Measurements from ENCODE around the gene ACTRT2. TPM values are rescaled to one million over a fixed set of nuclear protein-coding genes. Genes with fewer than 3 reads are reported as not detected.

Gene ACTRT2
- total RNA-seq, 1 donor from 2014 or later = not detected

- no peak for DNase-seq (ENCODE audit: low read depth in 2 of 2)
Observed at GRCh38 chr1:3017440-3018050, 3.7 kb upstream of the ACTRT2 start.

GRCh38 chr1:3018051-3018471 lies 3.2 kb upstream of the ACTRT2 start:
- no peak for DNase-seq (ENCODE audit: low read depth in 2 of 2)

- DNase-seq (ENCODE audit: low read depth in 2 of 2) = no peak
Observed at GRCh38 chr1:3018576-3018975, 2.7 kb upstream of the ACTRT2 start.

GRCh38 chr1:3019007-3019515 lies 2.2 kb upstream of the ACTRT2 start:
- no peak for DNase-seq (ENCODE audit: low read depth in 2 of 2)

GRCh38 chr1:3019516-3020051 lies 1.7 kb upstream of the ACTRT2 start:
- DNase-seq (ENCODE audit: low read depth in 2 of 2) = no peak

GRCh38 chr1:3020263-3020909 lies 881 bp upstream of the ACTRT2 start:
- DNase-seq (ENCODE audit: low read depth in 2 of 2) = no peak

GRCh38 chr1:3021801-3022401 lies 634 bp downstream of the ACTRT2 start:
- no peak for DNase-seq (ENCODE audit: low read depth in 2 of 2)

GRCh38 chr1:3022511-3022973 lies 1.3 kb downstream of the ACTRT2 start:
- no peak for DNase-seq (ENCODE audit: low read depth in 2 of 2)

GRCh38 chr1:3022976-3023375 lies 1.7 kb downstream of the ACTRT2 start:
- no peak for DNase-seq (ENCODE audit: low read depth in 2 of 2)

- no peak for DNase-seq (ENCODE audit: low read depth in 2 of 2)
Observed at GRCh38 chr1:3024019-3024418, 2.8 kb downstream of the ACTRT2 start.

GRCh38 chr1:3024588-3024987 lies 3.3 kb downstream of the ACTRT2 start:
- DNase-seq (ENCODE audit: low read depth in 2 of 2) = no peak

- DNase-seq (ENCODE audit: low read depth in 2 of 2) = no peak
Observed at GRCh38 chr1:3026124-3026523, 4.9 kb downstream of the ACTRT2 start.

GRCh38 chr1:3026581-3027391 lies 5.5 kb downstream of the ACTRT2 start:
- DNase-seq (ENCODE audit: low read depth in 2 of 2) = no peak

GRCh38 chr1:3027611-3028371 lies 6.5 kb downstream of the ACTRT2 start:
- no peak for DNase-seq (ENCODE audit: low read depth in 2 of 2)

- no peak for DNase-seq (ENCODE audit: low read depth in 2 of 2)
Observed at GRCh38 chr1:3028531-3029282, 7.4 kb downstream of the ACTRT2 start.

- no peak for DNase-seq (ENCODE audit: low read depth in 2 of 2)
Observed at GRCh38 chr1:3029481-3029961, 8.3 kb downstream of the ACTRT2 start.

- no peak for DNase-seq (ENCODE audit: low read depth in 2 of 2)
Observed at GRCh38 chr1:3029991-3030662, 8.9 kb downstream of the ACTRT2 start.

GRCh38 chr1:3030663-3031381 lies 9.6 kb downstream of the ACTRT2 start:
- no peak for DNase-seq (ENCODE audit: low read depth in 2 of 2)
